Activated CD8-positive, alpha-beta T cell treated with anti-CD3 and anti-CD28 coated beads for 36 hours (primary cell): ENCODE results near the gene KLK15. TPM values are rescaled to one million over a fixed set of nuclear protein-coding genes. Genes with fewer than 3 reads are reported as not detected.

Source experiments
- ATAC-seq: fragments of 200-7000 bp; cut with Tn5 transposase; one replicate; pipeline ENCODE4 v1.10.0; 2021; ENCODE audit warnings: mild to moderate bottlenecking, moderate library complexity
- CTCF ChIA-PET: fragments of 350-600 bp; sonication (Branson Sonifier 250); formaldehyde crosslinking; loops from one replicate; lab custom pipeline; 2021; ENCODE audit warnings: antibody characterized with exemption; lab: Charles Lee
- POLR2A ChIA-PET: fragments of 350-600 bp; sonication (Branson Sonifier 250); formaldehyde crosslinking; loops from one replicate; lab custom pipeline; 2021; ENCODE audit warnings: antibody characterized with exemption; lab: Charles Lee
- DNase-seq: peaks from one replicate; pipeline ENCODE4 v3.0.0-alpha.2; 2020
- H3K27ac Mint-ChIP-seq: one replicate; pipeline ENCODE4 v1.8.0; 2021; ENCODE audit warnings: mild to moderate bottlenecking, mixed read lengths
- H3K27me3 Mint-ChIP-seq: one replicate; pipeline ENCODE4 v1.8.0; 2021; ENCODE audit warnings: mixed read lengths
- H3K36me3 Mint-ChIP-seq: one replicate; pipeline ENCODE4 v1.8.0; 2021; ENCODE audit warnings: low read depth, mixed read lengths
- H3K4me1 Mint-ChIP-seq: one replicate; pipeline ENCODE4 v1.8.0; 2021; ENCODE audit warnings: low read depth, mixed read lengths
- H3K4me3 Mint-ChIP-seq: one replicate; pipeline ENCODE4 v1.8.0; 2021; ENCODE audit warnings: mild to moderate bottlenecking, moderate library complexity, mixed read lengths
- H3K9me3 Mint-ChIP-seq: one replicate; pipeline ENCODE4 v1.8.0; 2021; ENCODE audit warnings: mixed read lengths
- CTCF ChIP-seq: fragments of 200-600 bp; IDR thresholded peaks from one replicate; pipeline ENCODE4 v1.8.0; 2022; ENCODE audit warnings: antibody characterized with exemption, mild to moderate bottlenecking
- intact Hi-C: fragments of 100-400 bp; cut with micrococcal nuclease; formaldehyde crosslinking; loops from one replicate; pipeline ENCODE4 v1.10.0; 2022
- total RNA-seq, 2 experiments: library from RNA; stranded (reverse); gene quantifications; one replicate each; pipeline ENCODE4 v1.2.3, GENCODE V29; 2021

The KLK15 gene
- total RNA-seq, 2 experiments from 2014 or later = not detected

- POLR2A ChIA-PET = no interaction called here
- Mint-ChIP-seq H3K9me3 (no peaks in the 10 kb centered on the region), H3K27me3 (peaks cover 50% of the 10 kb centered on the region), H3K4me3 (no peak overlapping the region), H3K36me3 (no peaks in the 10 kb centered on the region), H3K4me1 (no peaks in the 10 kb centered on the region), H3K27ac (no peak overlapping the region)
- ATAC-seq = no peak
- no peak for DNase-seq
- intact Hi-C loops = no loop called here
- CTCF ChIA-PET = no interaction called here
- no peak for TF ChIP-seq CTCF
Observed at GRCh38 chr19:50776131-50776530, 57.2 kb downstream of the KLK15 start.

Other genes starting within 250 kb of the KLK15 start
- not detected for gene SYT3, start 193.7 kb downstream of the KLK15 start, total RNA-seq
- 1 to 10 TPM; 1.5 to 3.2 TPM for gene C19orf81, start 184.1 kb downstream of the KLK15 start, total RNA-seq
- under 1 TPM in 1 of 2 experiments, not detected in 1; 0.25 TPM for gene SHANK1, start 113.8 kb downstream of the KLK15 start, total RNA-seq
- gene CLEC11A, start 110.2 kb downstream of the KLK15 start, total RNA-seq = 1 to 10 TPM; 2.2 to 2.7 TPM
- gene GPR32, start 63.1 kb downstream of the KLK15 start, total RNA-seq = not detected
- not detected for gene ACP4, start 43.2 kb downstream of the KLK15 start, total RNA-seq
- under 1 TPM; 0.65 to 0.83 TPM for gene KLK1, start 9.8 kb downstream of the KLK15 start, total RNA-seq
- gene KLK3, start 21.3 kb upstream of the KLK15 start, total RNA-seq = not detected
- under 1 TPM; 0.51 to 0.90 TPM for gene KLK2, start 39.9 kb upstream of the KLK15 start, total RNA-seq
- not detected for gene KLK4, start 77.8 kb upstream of the KLK15 start, total RNA-seq
- not detected for gene KLK5, start 119.5 kb upstream of the KLK15 start, total RNA-seq
- gene KLK6, start 136.0 kb upstream of the KLK15 start, total RNA-seq = not detected
- not detected for gene KLK7, start 150.3 kb upstream of the KLK15 start, total RNA-seq
- not detected for gene KLK8, start 168.0 kb upstream of the KLK15 start, total RNA-seq
- gene KLK10, start 186.1 kb upstream of the KLK15 start, total RNA-seq = not detected
- gene KLK11, start 193.0 kb upstream of the KLK15 start, total RNA-seq = not detected
- not detected for gene KLK12, start 201.4 kb upstream of the KLK15 start, total RNA-seq
- not detected for gene KLK13, start 231.5 kb upstream of the KLK15 start, total RNA-seq
- gene KLK14, start 249.3 kb upstream of the KLK15 start, total RNA-seq = under 1 TPM; 0.32 to 0.43 TPM